Loucy (cell line): Measurements from ENCODE around the gene MMP21.

Source experiments
- H2AFZ ChIP-seq: fragments of 200-600 bp; sonication (generic); 2 replicates; pipeline ENCODE4 v1.6.0; 2016; ENCODE audit warnings: antibody characterized with exemption, mild to moderate bottlenecking, low read length, moderate library complexity
- H3F3A ChIP-seq: fragments of 200-600 bp; 2 replicates; pipeline ENCODE4 v1.6.0; 2016; ENCODE audit warnings: antibody characterized with exemption, low read depth, mild to moderate bottlenecking
- H3K27me3 ChIP-seq: fragments of 200-600 bp; sonication (generic); 2 replicates; pipeline ENCODE4 v1.6.1; 2014; ENCODE audit warnings: low read length, mild to moderate bottlenecking; ENCODE audit not compliant: insufficient read depth, poor library complexity, severe bottlenecking
- H3K36me3 ChIP-seq: fragments of 200-600 bp; sonication (generic); 2 replicates; pipeline ENCODE4 v1.6.1; 2016; ENCODE audit warnings: low read length; ENCODE audit not compliant: insufficient read depth
- H3K4me1 ChIP-seq: fragments of 200-600 bp; sonication (generic); 2 replicates; pipeline ENCODE4 v1.5.1; 2014; ENCODE audit warnings: low read length, mild to moderate bottlenecking; ENCODE audit not compliant: insufficient read depth, poor library complexity, severe bottlenecking
- H3K4me2 ChIP-seq: fragments of 200-600 bp; sonication (generic); 2 replicates; pipeline ENCODE4 v1.6.0; 2014; ENCODE audit warnings: antibody characterized with exemption, low read length, low read depth, mild to moderate bottlenecking; ENCODE audit not compliant: poor library complexity, severe bottlenecking
- H3K4me3 ChIP-seq: fragments of 200-600 bp; sonication (generic); 2 replicates; pipeline ENCODE4 v1.5.1; 2014; ENCODE audit warnings: low read length, mild to moderate bottlenecking, mixed read lengths; ENCODE audit not compliant: poor library complexity, severe bottlenecking
- H3K79me2 ChIP-seq: fragments of 200-600 bp; sonication (generic); 2 replicates; pipeline ENCODE4 v1.6.1; 2014; ENCODE audit warnings: low read length; ENCODE audit not compliant: insufficient read depth
- H3K9ac ChIP-seq: fragments of 200-600 bp; sonication (generic); 2 replicates; pipeline ENCODE4 v1.6.0; 2014; ENCODE audit warnings: mild to moderate bottlenecking, low read depth, low read length, moderate library complexity; ENCODE audit not compliant: poor library complexity, severe bottlenecking
- H3K9me2 ChIP-seq: fragments of 200-600 bp; sonication (generic); replicated peaks from 2 replicates; pipeline ENCODE4 v1.6.1; 2016; ENCODE audit warnings: low read depth, low read length, mixed read lengths
- H3K9me3 ChIP-seq: fragments of 200-600 bp; sonication (generic); 2 replicates; pipeline ENCODE4 v1.6.1; 2014; ENCODE audit warnings: mild to moderate bottlenecking, antibody characterized with exemption, low read length, low read depth; ENCODE audit not compliant: insufficient read depth
- H4K20me1 ChIP-seq: fragments of 200-600 bp; sonication (generic); 2 replicates; pipeline ENCODE4 v1.6.0; 2014; ENCODE audit warnings: antibody characterized with exemption, low read length, mild to moderate bottlenecking; ENCODE audit not compliant: insufficient read depth, poor library complexity, severe bottlenecking
- EZH2phosphoT487 ChIP-seq: fragments of 200-600 bp; IDR thresholded peaks from 2 replicates; pipeline ENCODE4 v1.6.1; 2018; ENCODE audit warnings: antibody characterized with exemption, mild to moderate bottlenecking, moderate library complexity, borderline replicate concordance
- TF ChIP-seq, protein P1 (sequence below): fragments of 200-600 bp; sonication (generic); conservative IDR thresholded peaks from 2 replicates; pipeline ENCODE4 v1.5.1; 2014; ENCODE audit warnings: mild to moderate bottlenecking, antibody characterized with exemption, low read length

Gene MMP21

DNA sequence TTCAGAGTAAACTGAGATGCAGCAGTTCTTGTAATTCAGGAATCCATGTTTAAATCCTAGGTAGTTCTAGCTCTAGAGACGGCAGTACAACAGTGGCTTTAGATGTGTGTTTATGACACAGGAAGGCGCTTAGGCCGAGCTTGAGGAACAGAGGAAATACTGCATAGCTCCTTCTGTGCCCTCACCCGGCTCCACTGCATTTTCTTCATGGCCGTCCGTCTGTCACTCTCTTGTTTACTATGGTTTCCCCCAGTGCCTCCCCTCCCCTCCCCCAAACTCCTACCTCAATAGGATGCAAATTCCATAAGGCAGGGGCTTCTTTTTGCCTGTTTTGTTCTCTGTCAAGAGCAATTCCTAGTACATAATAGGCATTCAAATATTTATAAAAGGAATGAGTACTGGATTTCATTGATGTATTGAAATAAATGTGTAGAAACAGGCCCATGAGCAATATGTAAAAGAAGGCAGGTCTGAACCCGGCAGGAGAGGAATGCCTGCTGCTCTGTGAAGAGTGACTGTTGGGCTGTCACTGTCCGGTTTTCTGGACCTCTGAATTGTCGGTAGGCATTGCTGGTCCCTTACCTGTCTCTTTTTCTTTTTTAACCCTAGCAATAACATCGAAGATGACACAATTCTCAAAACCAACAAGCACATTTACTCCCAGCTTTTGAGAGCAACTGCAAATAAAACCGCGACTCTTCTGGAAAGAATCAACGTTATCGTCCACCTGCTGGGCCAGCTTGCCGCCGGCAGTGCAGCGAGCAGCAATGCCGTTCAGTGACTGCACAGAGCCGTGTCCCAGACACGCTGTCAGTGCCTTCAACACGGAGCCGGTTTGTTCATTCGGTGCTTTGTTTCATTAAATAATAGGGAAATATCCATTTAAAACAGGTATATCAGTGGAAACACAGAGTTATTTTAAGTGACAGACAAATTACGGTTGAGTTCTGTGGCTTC is 12.7 kb downstream of the MMP21 start:
- Histone ChIP-seq H3K4me2 (no peak overlapping the region), H3K27me3 (no peaks in the 10 kb centered on the region), H3K9ac (no peak overlapping the region), H3K4me3 (no peak overlapping the region), H3K36me3 (peaks cover 71% of the 10 kb centered on the region), H3K4me1 (no peaks in the 10 kb centered on the region), H3K9me3 (no peaks in the 10 kb centered on the region), H3K9me2 (no peaks in the 10 kb centered on the region), H2AFZ (no peak overlapping the region), H4K20me1 (no peaks in the 10 kb centered on the region), H3F3A (no peaks in the 10 kb centered on the region), H3K79me2 (no peaks in the 10 kb centered on the region)
- TF ChIP-seq, protein P1, sequence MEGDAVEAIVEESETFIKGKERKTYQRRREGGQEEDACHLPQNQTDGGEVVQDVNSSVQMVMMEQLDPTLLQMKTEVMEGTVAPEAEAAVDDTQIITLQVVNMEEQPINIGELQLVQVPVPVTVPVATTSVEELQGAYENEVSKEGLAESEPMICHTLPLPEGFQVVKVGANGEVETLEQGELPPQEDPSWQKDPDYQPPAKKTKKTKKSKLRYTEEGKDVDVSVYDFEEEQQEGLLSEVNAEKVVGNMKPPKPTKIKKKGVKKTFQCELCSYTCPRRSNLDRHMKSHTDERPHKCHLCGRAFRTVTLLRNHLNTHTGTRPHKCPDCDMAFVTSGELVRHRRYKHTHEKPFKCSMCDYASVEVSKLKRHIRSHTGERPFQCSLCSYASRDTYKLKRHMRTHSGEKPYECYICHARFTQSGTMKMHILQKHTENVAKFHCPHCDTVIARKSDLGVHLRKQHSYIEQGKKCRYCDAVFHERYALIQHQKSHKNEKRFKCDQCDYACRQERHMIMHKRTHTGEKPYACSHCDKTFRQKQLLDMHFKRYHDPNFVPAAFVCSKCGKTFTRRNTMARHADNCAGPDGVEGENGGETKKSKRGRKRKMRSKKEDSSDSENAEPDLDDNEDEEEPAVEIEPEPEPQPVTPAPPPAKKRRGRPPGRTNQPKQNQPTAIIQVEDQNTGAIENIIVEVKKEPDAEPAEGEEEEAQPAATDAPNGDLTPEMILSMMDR, result no peak
- no peak for TF ChIP-seq EZH2phosphoT487

DNA sequence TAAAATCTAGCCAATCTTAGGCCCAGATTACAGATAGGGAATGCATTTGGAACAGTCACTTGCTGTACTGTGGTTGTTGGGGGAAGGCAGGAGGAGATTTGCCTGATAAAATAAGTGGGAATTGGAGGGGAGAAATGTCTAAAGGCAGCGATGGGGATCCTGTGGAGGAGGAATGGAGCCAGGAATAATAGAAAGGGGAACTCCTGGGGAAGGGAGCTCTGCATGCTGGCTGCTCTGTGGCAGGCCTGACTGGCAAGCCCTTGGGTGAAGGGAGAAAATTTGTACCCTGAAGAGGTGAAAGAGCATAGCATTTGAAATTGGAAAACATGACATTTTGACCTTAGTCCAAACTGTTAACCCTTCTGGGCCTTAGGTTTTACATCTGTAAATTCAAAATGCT is 13.7 kb downstream of the MMP21 start:
- H3K4me2 ChIP-seq, result no peak overlapping the region
- no peak overlapping the region for H3K4me3 ChIP-seq
- no peaks in the 10 kb centered on the region for H4K20me1 ChIP-seq
- H3K4me1 ChIP-seq, result no peaks in the 10 kb centered on the region
- no peaks in the 10 kb centered on the region for H3K79me2 ChIP-seq
- H3K36me3 ChIP-seq, result peaks cover 81% of the 10 kb centered on the region
- no peak overlapping the region for H2AFZ ChIP-seq
- H3F3A ChIP-seq, result no peaks in the 10 kb centered on the region
- no peak for TF ChIP-seq EZH2phosphoT487
- TF ChIP-seq, protein P1, result no peak
- H3K27me3 ChIP-seq, result no peaks in the 10 kb centered on the region
- no peaks in the 10 kb centered on the region for H3K9me2 ChIP-seq
- no peak overlapping the region for H3K9ac ChIP-seq
- H3K9me3 ChIP-seq, result no peaks in the 10 kb centered on the region

DNA sequence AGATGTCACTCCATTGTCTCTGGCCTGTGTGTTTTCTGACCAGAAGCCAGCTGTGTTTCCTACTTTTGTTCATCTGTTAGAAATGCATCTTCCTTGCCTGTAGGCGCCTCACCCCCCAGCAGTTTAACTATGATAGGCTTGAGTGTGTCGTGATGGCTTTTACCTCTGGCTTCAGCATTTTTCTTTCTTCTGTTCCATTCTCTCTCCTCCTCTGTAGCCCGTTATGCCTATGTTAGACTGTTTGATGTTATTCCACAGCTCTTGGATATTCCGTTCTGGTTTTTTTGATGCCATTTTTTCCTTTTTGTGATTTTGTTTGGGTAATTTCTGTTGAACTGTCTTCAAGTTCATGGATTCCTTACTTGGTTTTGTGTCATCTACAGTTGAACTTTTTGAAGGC is 17.9 kb downstream of the MMP21 start:
- H3F3A ChIP-seq, result no peaks in the 10 kb centered on the region
- no peaks in the 10 kb centered on the region for H3K9me2 ChIP-seq
- H4K20me1 ChIP-seq, result no peaks in the 10 kb centered on the region
- no peak overlapping the region for H3K9ac ChIP-seq
- H3K4me2 ChIP-seq, result no peak overlapping the region
- peaks cover 81% of the 10 kb centered on the region; the same call in 1 of the 2 replicates for H3K36me3 ChIP-seq
- no peak overlapping the region for H2AFZ ChIP-seq
- no peaks in the 10 kb centered on the region for H3K79me2 ChIP-seq
- no peaks in the 10 kb centered on the region for H3K9me3 ChIP-seq
- H3K4me3 ChIP-seq, result no peak overlapping the region
- TF ChIP-seq EZH2phosphoT487, result no peak
- TF ChIP-seq, protein P1, result no peak
- no peaks in the 10 kb centered on the region for H3K27me3 ChIP-seq
- H3K4me1 ChIP-seq, result no peaks in the 10 kb centered on the region
